ENCODE measurements around the gene ACAN. TPM values are rescaled to one million over a fixed set of nuclear protein-coding genes. Genes with fewer than 3 reads are reported as not detected.

The ACAN gene
- polyA plus RNA-seq, 1 of the 3 experiments (the other 2 are of a cell fraction): not detected

DNA sequence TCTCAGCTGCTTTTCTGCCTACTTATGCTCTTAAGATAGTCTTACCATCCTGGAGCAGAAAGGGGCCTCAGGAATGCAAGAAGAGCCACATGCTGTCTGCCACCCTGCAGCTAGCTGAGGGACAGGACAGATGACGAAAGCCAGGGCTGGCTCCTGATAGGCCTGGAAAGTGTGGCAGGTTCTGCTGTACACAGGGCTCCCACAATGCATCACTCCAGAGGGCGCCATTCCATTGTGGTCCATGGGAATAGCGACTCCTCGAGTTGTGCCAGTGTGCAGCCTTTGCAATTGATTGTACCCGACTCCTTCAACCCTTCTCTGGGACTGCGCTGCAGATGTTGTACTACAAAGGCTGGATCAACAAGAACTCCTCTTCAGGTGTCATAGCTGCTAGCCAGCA lies 11.2 kb downstream of the ACAN start:
- no peak overlapping the region for H3K4me2 ChIP-seq
- POLR2A ChIA-PET: no interaction called here
- TF ChIP-seq JUND (IDR thresholded peaks at IDR 0.05) (no peak), NRF1 (IDR thresholded peaks at IDR 0.05; ENCODE audit: low read depth, low read length) (no peak), TCF12 (IDR thresholded peaks at IDR 0.05) (no peak), POLR2AphosphoS5 (IDR thresholded peaks at IDR 0.05; ENCODE audit: low read depth, low read length) (no peak), EP300 (IDR thresholded peaks at IDR 0.05; ENCODE audit: borderline replicate concordance in 1 of 2, low read depth in 1 of 2, low read length in 1 of 2) (no peak), NFIC (IDR thresholded peaks at IDR 0.05; ENCODE audit: borderline replicate concordance) (no peak), RXRA (IDR thresholded peaks at IDR 0.05; ENCODE audit: borderline replicate concordance, low read depth) (no peak)
- TF ChIP-seq, protein P1, sequence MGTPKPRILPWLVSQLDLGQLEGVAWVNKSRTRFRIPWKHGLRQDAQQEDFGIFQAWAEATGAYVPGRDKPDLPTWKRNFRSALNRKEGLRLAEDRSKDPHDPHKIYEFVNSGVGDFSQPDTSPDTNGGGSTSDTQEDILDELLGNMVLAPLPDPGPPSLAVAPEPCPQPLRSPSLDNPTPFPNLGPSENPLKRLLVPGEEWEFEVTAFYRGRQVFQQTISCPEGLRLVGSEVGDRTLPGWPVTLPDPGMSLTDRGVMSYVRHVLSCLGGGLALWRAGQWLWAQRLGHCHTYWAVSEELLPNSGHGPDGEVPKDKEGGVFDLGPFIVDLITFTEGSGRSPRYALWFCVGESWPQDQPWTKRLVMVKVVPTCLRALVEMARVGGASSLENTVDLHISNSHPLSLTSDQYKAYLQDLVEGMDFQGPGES (IDR thresholded peaks at IDR 0.05; ENCODE audit: low read depth, low read length): no peak

DNA sequence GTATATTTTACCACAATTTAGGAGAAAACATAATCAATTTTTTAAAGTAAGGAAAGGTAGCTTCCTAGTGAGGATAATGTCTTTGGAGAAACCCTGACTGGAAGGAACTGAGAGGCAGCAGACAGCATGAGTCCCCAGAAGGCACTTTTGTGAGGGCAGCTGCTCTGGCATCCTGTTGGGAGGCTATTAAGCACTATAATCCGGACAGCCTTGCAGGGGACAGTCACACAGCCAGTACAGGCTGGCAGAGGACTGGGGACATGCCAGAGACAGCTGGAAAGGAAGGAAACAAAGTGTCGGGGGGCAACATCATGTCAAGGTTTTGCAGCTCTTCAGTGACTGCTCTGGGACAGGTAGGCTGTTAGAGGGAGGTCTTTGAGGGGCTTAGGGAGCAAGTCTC lies 15.7 kb downstream of the ACAN start:
- no peaks in the 10 kb centered on the region for H3K9me2 ChIP-seq
- CTCF ChIA-PET: no interaction called here
- H3K4me1 ChIP-seq (ENCODE audit: control insufficient read depth in 1 of 2, insufficient read depth in 2 of 2, low read depth in 1 of 2, low read length in 1 of 2): no peaks in the 10 kb centered on the region; a peak in 1 of 4 replicates
- H3K36me3 ChIP-seq (replicated peaks in 1 of 2; ENCODE audit: control insufficient read depth in 1 of 2, insufficient read depth in 2 of 2, low read length in 1 of 2): no peaks in the 10 kb centered on the region
- H3K4me3 ChIP-seq (ENCODE audit: low read depth in 2 of 2, low read length in 1 of 2): no peak overlapping the region
- no peak overlapping the region for H2AFZ ChIP-seq (ENCODE audit: low read depth)
- no peak overlapping the region for H3K27ac ChIP-seq (ENCODE audit: low read depth in 2 of 2, low read length in 1 of 2)
- TF ChIP-seq, protein P1 (IDR thresholded peaks at IDR 0.05; ENCODE audit: low read depth, low read length): no peak
- no peak for TF ChIP-seq RXRA (IDR thresholded peaks at IDR 0.05; ENCODE audit: borderline replicate concordance, low read depth)
- POLR2A ChIA-PET: no interaction called here
- no peak for DNase-seq
- H3K27me3 ChIP-seq (ENCODE audit: insufficient read depth): no peaks in the 10 kb centered on the region; the same call in 1 of the 2 replicates
- no peaks in the 10 kb centered on the region for H4K20me1 ChIP-seq (ENCODE audit: insufficient read depth)
- H3K4me2 ChIP-seq: no peak overlapping the region
- no peak overlapping the region for H3K9ac ChIP-seq
- H3K79me2 ChIP-seq (ENCODE audit: insufficient read depth): no peaks in the 10 kb centered on the region
- 14% methylated on average over 1 of the region's 2 CpGs for WGBS (ENCODE audit: low lambda C conversion rate)
- H3K9me3 ChIP-seq: no peaks in the 10 kb centered on the region
- H3F3A ChIP-seq (replicated peaks; ENCODE audit: insufficient read depth): no peaks in the 10 kb centered on the region

More for the DNA sequence above, 11.2 kb downstream of the ACAN start:
- peak; percentile 38 for DNase-seq
- Histone ChIP-seq H3K9me3 (no peaks in the 10 kb centered on the region), H3K9me2 (no peaks in the 10 kb centered on the region), H3K4me3 (ENCODE audit: low read depth in 2 of 2, low read length in 1 of 2) (no peak overlapping the region), H3K27ac (ENCODE audit: low read depth in 2 of 2, low read length in 1 of 2) (no peak overlapping the region), H3K27me3 (ENCODE audit: insufficient read depth) (no peaks in the 10 kb centered on the region; the same call in 1 of the 2 replicates), H3K36me3 (replicated peaks in 1 of 2; ENCODE audit: control insufficient read depth in 1 of 2, insufficient read depth in 2 of 2, low read length in 1 of 2) (no peaks in the 10 kb centered on the region), H3F3A (replicated peaks; ENCODE audit: insufficient read depth) (no peaks in the 10 kb centered on the region), H3K9ac (no peak overlapping the region), H4K20me1 (ENCODE audit: insufficient read depth) (no peaks in the 10 kb centered on the region), H2AFZ (ENCODE audit: low read depth) (no peak overlapping the region), H3K79me2 (ENCODE audit: insufficient read depth) (no peaks in the 10 kb centered on the region), H3K4me1 (ENCODE audit: control insufficient read depth in 1 of 2, insufficient read depth in 2 of 2, low read depth in 1 of 2, low read length in 1 of 2) (no peaks in the 10 kb centered on the region; a peak in 1 of 4 replicates)
- WGBS (ENCODE audit: low lambda C conversion rate): 32% methylated on average over 5 of the region's 6 CpGs
- CTCF ChIA-PET: interaction anchor here (0.5 to 1.2 kb wide), 4 partner anchors 19 to 157 kb away, joined by 3 read pairs; no protein-coding TSS in a partner anchor

DNA sequence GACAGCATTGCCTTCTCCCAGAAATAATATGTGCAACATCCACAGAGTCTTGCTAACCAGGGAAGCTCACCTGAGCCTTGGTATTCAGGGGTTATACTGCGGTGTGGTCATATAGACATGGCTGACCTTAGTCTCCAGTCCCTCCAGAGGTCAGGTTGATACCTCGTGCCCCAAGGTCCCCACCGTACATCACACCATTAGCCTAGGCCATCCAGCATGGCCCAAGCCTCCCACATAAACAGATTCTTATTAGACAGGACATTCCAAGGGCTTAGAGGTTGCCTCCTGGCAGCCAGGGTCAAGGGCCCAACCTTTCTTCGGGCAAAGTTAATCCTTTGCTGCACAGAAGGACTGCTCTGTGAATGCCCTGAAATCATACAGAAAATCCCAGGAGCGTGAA lies 18.8 kb downstream of the ACAN start:
- Histone ChIP-seq H3K4me2 (no peak overlapping the region), H3K79me2 (ENCODE audit: insufficient read depth) (no peaks in the 10 kb centered on the region), H3F3A (replicated peaks; ENCODE audit: insufficient read depth) (no peaks in the 10 kb centered on the region), H3K9ac (no peak overlapping the region), H3K9me2 (no peaks in the 10 kb centered on the region), H4K20me1 (ENCODE audit: insufficient read depth) (no peaks in the 10 kb centered on the region), H3K36me3 (replicated peaks in 1 of 2; ENCODE audit: control insufficient read depth in 1 of 2, insufficient read depth in 2 of 2, low read length in 1 of 2) (no peaks in the 10 kb centered on the region), H3K27me3 (ENCODE audit: insufficient read depth) (peaks cover 5% of the 10 kb centered on the region), H3K9me3 (no peaks in the 10 kb centered on the region), H3K4me3 (ENCODE audit: low read depth in 2 of 2, low read length in 1 of 2) (no peak overlapping the region), H2AFZ (ENCODE audit: low read depth) (no peak overlapping the region), H3K27ac (ENCODE audit: low read depth in 2 of 2, low read length in 1 of 2) (no peak overlapping the region), H3K4me1 (ENCODE audit: control insufficient read depth in 1 of 2, insufficient read depth in 2 of 2, low read depth in 1 of 2, low read length in 1 of 2) (no peaks in the 10 kb centered on the region)
- DNase-seq: no peak
- POLR2A ChIA-PET: no interaction called here
- CTCF ChIA-PET: interaction anchor here (1.5 kb wide), 1 partner anchor 13 kb away, joined by 4 read pairs; no protein-coding TSS in a partner anchor
- WGBS (ENCODE audit: low lambda C conversion rate): 34% methylated on average over 4 of the region's 5 CpGs
- TF ChIP-seq, protein P2, sequence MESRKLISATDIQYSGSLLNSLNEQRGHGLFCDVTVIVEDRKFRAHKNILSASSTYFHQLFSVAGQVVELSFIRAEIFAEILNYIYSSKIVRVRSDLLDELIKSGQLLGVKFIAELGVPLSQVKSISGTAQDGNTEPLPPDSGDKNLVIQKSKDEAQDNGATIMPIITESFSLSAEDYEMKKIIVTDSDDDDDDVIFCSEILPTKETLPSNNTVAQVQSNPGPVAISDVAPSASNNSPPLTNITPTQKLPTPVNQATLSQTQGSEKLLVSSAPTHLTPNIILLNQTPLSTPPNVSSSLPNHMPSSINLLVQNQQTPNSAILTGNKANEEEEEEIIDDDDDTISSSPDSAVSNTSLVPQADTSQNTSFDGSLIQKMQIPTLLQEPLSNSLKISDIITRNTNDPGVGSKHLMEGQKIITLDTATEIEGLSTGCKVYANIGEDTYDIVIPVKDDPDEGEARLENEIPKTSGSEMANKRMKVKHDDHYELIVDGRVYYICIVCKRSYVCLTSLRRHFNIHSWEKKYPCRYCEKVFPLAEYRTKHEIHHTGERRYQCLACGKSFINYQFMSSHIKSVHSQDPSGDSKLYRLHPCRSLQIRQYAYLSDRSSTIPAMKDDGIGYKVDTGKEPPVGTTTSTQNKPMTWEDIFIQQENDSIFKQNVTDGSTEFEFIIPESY (IDR thresholded peaks at IDR 0.05; ENCODE audit: borderline replicate concordance, low read depth): no peak
- TF ChIP-seq RXRA (IDR thresholded peaks at IDR 0.05; ENCODE audit: borderline replicate concordance, low read depth): no peak
- TF ChIP-seq EZH2phosphoT487 (IDR thresholded peaks at IDR 0.05; ENCODE audit: borderline replicate concordance, low read depth): no peak
- TF ChIP-seq FOXM1 (IDR thresholded peaks at IDR 0.05; ENCODE audit: low read depth): no peak
- TF ChIP-seq RAD21 (IDR thresholded peaks at IDR 0.05; ENCODE audit: low read length): no peak
- no peak for TF ChIP-seq MEF2A (IDR thresholded peaks at IDR 0.05; ENCODE audit: borderline replicate concordance, low read depth)
- TF ChIP-seq RCOR1 (IDR thresholded peaks at IDR 0.05; ENCODE audit: low read length): no peak
- TF ChIP-seq, protein P3, sequence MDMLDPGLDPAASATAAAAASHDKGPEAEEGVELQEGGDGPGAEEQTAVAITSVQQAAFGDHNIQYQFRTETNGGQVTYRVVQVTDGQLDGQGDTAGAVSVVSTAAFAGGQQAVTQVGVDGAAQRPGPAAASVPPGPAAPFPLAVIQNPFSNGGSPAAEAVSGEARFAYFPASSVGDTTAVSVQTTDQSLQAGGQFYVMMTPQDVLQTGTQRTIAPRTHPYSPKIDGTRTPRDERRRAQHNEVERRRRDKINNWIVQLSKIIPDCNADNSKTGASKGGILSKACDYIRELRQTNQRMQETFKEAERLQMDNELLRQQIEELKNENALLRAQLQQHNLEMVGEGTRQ (IDR thresholded peaks at IDR 0.05; ENCODE audit: borderline replicate concordance, low read depth, low read length): no peak
- no peak for TF ChIP-seq TCF12 (IDR thresholded peaks at IDR 0.05)
- no peak for TF ChIP-seq CHD2 (IDR thresholded peaks at IDR 0.05; ENCODE audit: low read length, partially characterized antibody)
- no peak for TF ChIP-seq FOSL2 (IDR thresholded peaks at IDR 0.05; ENCODE audit: borderline replicate concordance, low read depth)

All from SK-N-SH (cell line).